22Rv1 (cell line): ENCODE data around the gene NIT1.

Experiments used
- CTCF ChIP-seq: fragments of 450-650 bp; IDR thresholded peaks from 2 replicates; pipeline ENCODE4 v1.5.1; 2017; ENCODE audit warnings: mild to moderate bottlenecking
- ZFX ChIP-seq: fragments of 450-650 bp; IDR thresholded peaks from 2 replicates; pipeline ENCODE4 v1.6.1; 2017; ENCODE audit warnings: antibody characterized with exemption, borderline replicate concordance

DNA sequence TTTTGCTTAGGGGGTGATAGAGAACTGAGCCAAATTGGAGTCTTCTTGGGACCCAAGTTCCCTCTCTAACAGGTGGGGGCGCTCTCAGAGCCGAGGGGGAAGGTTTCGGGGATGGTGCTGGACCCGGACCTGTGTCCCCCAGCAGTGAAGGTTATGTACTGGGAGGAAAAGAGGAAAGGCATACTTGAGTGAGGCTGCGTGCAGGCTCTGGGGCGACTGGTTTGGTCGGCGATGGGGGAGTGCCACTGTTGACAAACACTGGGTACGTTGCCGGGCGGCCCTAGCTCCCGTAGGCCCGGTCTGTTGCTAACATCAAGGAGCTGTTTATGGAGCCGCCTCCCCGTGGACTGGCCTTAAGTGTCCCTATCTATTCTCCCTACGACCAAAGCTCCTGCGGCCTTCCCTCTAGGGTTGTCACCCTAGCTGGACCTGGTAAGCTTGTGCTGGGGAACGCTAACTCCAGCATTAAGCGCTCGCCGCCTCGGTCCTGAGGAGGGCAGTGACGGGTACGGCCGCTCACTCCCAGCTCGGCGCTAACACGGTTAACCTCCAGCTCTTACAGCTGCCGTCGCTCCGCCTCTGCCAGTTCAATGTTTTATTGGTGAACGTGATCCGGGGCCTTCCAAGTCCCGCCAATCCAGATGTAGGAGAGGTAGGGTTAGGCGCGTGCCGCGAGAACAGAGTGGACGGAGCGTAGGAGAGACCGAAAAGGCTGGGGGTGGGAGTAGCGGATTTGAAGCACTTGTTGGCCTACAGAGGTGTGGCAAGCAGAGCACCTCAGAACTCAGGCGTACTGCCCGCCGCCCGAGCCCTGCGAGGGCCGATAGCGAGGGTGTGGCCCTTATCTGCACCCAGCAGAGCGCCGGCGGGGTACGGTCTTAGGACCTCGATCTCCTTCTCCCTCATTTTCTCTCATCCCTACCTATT lies 48.1 kb downstream of the NIT1 start, which contains the start of gene PPOX:
- peak; percentile 89 for TF ChIP-seq CTCF
- TF ChIP-seq ZFX = no peak
